Brain microvascular endothelial cell (primary cell): ENCODE measurements around the gene LSP1.
"Not testable (repeated sequence)": the region's sequence is repeated elsewhere in the genome, so short reads cannot be mapped to it uniquely, and the experiment has no call there.

ENCODE experiments used
- DNase-seq: peaks from one replicate; pipeline ENCODE4 v3.0.0-alpha.2; 2020
- H3K27ac ChIP-seq: fragments of 250-450 bp; sonication (Bioruptor Pico); 2 replicates; pipeline ENCODE4 v1.5.1; 2020; ENCODE audit warnings: mild to moderate bottlenecking, moderate library complexity
- H3K27me3 ChIP-seq: fragments of 250-450 bp; sonication (Bioruptor Pico); replicated peaks from 2 replicates; pipeline ENCODE4 v1.5.1; 2020; ENCODE audit warnings: mild to moderate bottlenecking
- H3K36me3 ChIP-seq: fragments of 250-450 bp; sonication (Bioruptor Pico); replicated peaks from 2 replicates; pipeline ENCODE4 v1.5.1; 2020; ENCODE audit warnings: mild to moderate bottlenecking
- H3K4me3 ChIP-seq: 2 replicates; pipeline ENCODE4 v1.5.1; 2011; ENCODE audit warnings: low read depth, mild to moderate bottlenecking, control low read depth, low read length, moderate library complexity
- in situ Hi-C: cut with HindIII; loops from 2 replicates; pipeline ENCODE4 v1.10.0; 2017; ENCODE audit warnings: low sequenced_read_pairs, low pct_ligation_motif_present
- TF ChIP-seq, protein P1 (sequence below): IDR thresholded peaks from 2 replicates; pipeline ENCODE4 v1.5.1; 2011; ENCODE audit warnings: low read depth, mild to moderate bottlenecking, moderate library complexity, low read length, control low read depth, inconsistent platforms; ENCODE audit errors: missing control alignments

The LSP1 gene

DNA sequence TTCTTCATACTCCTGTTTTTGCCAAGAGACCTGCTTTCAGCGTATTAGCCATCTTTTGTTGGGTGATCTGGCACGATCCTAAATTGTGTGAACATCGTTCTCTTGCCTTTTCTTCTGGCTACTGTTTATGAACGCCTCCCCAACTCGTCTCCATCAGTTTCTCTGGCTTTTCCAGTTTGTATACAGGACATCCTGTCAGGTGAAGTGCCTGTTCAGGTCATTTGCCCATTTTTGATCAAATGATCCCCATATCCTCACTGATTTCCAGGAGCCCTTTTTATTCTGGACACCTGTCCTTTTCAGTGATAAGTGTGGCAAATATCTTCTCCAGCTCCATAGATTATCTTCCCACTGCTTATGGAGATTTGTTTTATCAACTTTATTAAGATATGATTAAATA lies 40.6 kb upstream of the LSP1 start:
- H3K4me3 ChIP-seq: no peak overlapping the region
- TF ChIP-seq, protein P1, sequence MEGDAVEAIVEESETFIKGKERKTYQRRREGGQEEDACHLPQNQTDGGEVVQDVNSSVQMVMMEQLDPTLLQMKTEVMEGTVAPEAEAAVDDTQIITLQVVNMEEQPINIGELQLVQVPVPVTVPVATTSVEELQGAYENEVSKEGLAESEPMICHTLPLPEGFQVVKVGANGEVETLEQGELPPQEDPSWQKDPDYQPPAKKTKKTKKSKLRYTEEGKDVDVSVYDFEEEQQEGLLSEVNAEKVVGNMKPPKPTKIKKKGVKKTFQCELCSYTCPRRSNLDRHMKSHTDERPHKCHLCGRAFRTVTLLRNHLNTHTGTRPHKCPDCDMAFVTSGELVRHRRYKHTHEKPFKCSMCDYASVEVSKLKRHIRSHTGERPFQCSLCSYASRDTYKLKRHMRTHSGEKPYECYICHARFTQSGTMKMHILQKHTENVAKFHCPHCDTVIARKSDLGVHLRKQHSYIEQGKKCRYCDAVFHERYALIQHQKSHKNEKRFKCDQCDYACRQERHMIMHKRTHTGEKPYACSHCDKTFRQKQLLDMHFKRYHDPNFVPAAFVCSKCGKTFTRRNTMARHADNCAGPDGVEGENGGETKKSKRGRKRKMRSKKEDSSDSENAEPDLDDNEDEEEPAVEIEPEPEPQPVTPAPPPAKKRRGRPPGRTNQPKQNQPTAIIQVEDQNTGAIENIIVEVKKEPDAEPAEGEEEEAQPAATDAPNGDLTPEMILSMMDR: no peak
- in situ Hi-C loops: no loop called here
- H3K27me3 ChIP-seq: no peaks in the 10 kb centered on the region
- H3K27ac ChIP-seq: no peak overlapping the region
- DNase-seq: no peak
- no peaks in the 10 kb centered on the region for H3K36me3 ChIP-seq

DNA sequence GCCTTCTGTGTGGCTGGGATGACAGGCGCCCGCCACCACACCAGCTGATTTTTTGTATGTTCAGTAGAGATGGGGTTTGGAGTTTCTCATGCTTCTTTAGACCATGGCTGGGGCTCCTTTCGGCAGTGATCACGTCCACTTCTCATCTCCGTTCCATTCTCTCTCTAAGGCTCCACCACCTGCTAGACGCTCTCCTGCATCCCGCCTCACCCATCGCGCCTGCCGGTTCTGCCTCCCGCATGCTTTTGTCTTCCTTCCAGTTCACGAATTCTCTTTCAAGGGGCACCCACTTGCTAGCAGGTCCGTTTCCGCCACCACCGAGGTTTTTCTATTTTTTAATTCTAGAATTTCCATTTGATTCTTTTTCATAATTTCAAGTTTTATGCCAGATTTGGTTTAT lies 40.1 kb upstream of the LSP1 start:
- no peak for DNase-seq
- no peak overlapping the region for H3K4me3 ChIP-seq
- in situ Hi-C loops: no loop called here
- TF ChIP-seq, protein P1: no peak
- H3K27ac ChIP-seq: no peak overlapping the region
- H3K36me3 ChIP-seq: no peaks in the 10 kb centered on the region
- no peaks in the 10 kb centered on the region for H3K27me3 ChIP-seq

DNA sequence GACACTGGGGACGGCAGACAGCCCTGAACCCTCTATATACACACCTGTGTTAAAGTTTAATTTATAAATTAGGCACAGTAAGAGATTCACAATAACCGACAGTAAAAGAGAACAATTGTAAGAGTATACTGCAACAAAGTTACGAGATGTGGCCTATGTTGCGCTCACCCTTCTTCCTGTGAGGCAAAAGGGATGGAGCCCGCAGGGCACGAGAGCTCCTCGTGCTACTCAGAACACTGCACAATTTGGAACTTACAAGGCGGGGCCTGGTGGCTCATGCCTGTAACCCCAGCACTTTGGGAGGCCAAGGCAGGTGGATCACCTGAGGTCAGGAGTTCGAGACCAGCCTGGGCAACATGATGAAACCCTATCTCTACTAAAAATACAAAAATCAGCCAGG lies 39.5 kb upstream of the LSP1 start:
- H3K27me3 ChIP-seq, in situ Hi-C loops, H3K4me3 ChIP-seq: not testable (repeated sequence)

DNA sequence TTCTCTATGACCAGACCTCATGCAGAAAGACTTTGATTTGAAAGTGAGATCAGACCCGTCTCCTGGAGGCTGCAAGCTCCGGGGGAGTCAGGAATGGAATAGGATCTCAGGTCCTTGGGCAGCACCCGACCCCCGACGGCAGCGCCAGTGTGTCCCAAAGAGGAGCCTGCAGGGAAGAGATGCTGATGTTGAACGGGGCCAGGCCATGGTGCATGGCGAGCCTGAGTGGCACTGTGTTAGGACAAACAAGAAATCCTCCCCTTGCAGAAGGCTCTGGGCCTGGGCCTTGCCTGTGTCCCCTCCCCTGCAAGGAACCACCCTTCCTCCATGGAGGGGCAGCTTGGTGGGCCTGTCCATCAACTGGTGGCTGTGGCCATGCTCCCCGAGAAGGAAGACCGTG lies 38.2 kb upstream of the LSP1 start:
- in situ Hi-C loops: no loop called here

More for the DNA sequence above, 39.5 kb upstream of the LSP1 start:
- H3K27ac ChIP-seq, H3K36me3 ChIP-seq, DNase-seq: not testable (repeated sequence)

DNA sequence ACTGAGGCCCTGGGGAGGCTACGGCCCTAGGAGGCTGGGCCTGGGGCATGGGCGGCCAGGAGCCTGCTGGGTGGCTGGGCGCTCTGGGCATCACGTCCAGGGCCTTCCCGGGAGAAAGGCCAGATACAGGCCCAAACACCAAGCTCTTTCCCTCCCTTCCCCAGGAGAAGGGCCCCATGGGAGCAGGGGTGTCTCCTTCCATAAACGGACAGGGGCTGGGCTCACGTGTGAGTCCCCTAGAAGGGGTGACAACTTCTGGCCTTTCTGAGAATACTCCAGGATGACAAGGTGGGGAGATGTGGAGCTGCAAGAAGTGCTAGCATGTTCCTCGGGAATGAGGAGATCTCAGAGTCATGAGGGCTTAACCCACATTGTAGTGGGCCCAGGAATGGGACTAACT lies 37.6 kb upstream of the LSP1 start:
- in situ Hi-C loops: no loop called here
- no peaks in the 10 kb centered on the region for H3K27me3 ChIP-seq

More for the DNA sequence above, 38.2 kb upstream of the LSP1 start:
- H3K27me3 ChIP-seq: no peaks in the 10 kb centered on the region
- no peak for DNase-seq
- H3K4me3 ChIP-seq: no peak overlapping the region
- H3K27ac ChIP-seq: no peak overlapping the region
- H3K36me3 ChIP-seq: no peaks in the 10 kb centered on the region
- TF ChIP-seq, protein P1: no peak

DNA sequence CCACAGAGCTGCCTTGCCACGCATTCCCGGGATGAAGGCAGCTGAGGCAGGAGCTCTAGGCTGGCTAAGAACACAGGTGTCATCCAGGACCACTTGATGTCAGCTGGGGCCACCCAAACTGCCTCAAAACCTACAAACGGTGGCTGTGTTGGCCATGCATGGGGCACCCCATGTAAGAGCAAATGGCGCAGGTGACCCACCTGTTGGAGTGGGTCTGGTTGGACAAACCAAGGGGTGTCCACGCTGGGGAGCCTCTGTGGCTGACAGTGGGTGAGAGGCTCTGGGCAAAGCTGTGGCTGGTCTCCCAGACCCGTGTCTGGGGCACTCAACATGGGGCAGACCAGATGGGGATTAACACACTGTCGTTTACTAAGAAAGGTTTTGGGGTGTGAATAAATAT lies 37.1 kb upstream of the LSP1 start:
- in situ Hi-C loops: no loop called here
- no peak for DNase-seq
- H3K4me3 ChIP-seq: no peak overlapping the region
- H3K36me3 ChIP-seq: no peaks in the 10 kb centered on the region
- H3K27me3 ChIP-seq: no peaks in the 10 kb centered on the region
- H3K27ac ChIP-seq: no peak overlapping the region
- TF ChIP-seq, protein P1: no peak

More for the DNA sequence above, 37.6 kb upstream of the LSP1 start:
- TF ChIP-seq, protein P1: no peak
- Histone ChIP-seq H3K27ac (no peak overlapping the region), H3K36me3 (no peaks in the 10 kb centered on the region), H3K4me3 (no peak overlapping the region)
- DNase-seq: no peak
